Activated CD4-positive, alpha-beta T cell treated with anti-CD3 and anti-CD28 coated beads for 36 hours (primary cell): Measurements from ENCODE around the gene NMRAL1. TPM values are rescaled to one million over a fixed set of nuclear protein-coding genes. Genes with fewer than 3 reads are reported as not detected.

Experiments
- ATAC-seq: fragments of 200-7000 bp; cut with Tn5 transposase; one replicate; pipeline ENCODE4 v1.10.0; 2021; ENCODE audit warnings: mild to moderate bottlenecking, moderate library complexity
- CTCF ChIA-PET: fragments of 350-600 bp; sonication (Branson Sonifier 250); formaldehyde crosslinking; loops from one replicate; lab custom pipeline; 2021; ENCODE audit warnings: antibody characterized with exemption; lab: Charles Lee
- POLR2A ChIA-PET: fragments of 350-600 bp; sonication (Branson Sonifier 250); formaldehyde crosslinking; loops from one replicate; lab custom pipeline; 2021; ENCODE audit warnings: antibody characterized with exemption, inconsistent platforms; lab: Charles Lee
- DNase-seq: peaks from one replicate; pipeline ENCODE4 v3.0.0-alpha.2; 2020
- H3K27ac Mint-ChIP-seq: one replicate; pipeline ENCODE4 v1.8.0; 2021; ENCODE audit warnings: mixed read lengths
- H3K27me3 Mint-ChIP-seq: one replicate; pipeline ENCODE4 v1.8.0; 2021; ENCODE audit warnings: mixed read lengths
- H3K36me3 Mint-ChIP-seq: one replicate; pipeline ENCODE4 v1.8.0; 2021; ENCODE audit warnings: low read depth, mixed read lengths
- H3K4me1 Mint-ChIP-seq: one replicate; pipeline ENCODE4 v1.8.0; 2021; ENCODE audit warnings: mixed read lengths
- H3K4me3 Mint-ChIP-seq: one replicate; pipeline ENCODE4 v1.8.0; 2021; ENCODE audit warnings: mild to moderate bottlenecking, moderate library complexity, mixed read lengths
- H3K9me3 Mint-ChIP-seq: one replicate; pipeline ENCODE4 v1.8.0; 2021; ENCODE audit warnings: low read depth, mixed read lengths
- intact Hi-C, 2 experiments: fragments of 100-400 bp; cut with DNase I in 1 of 2; cut with micrococcal nuclease in 1 of 2; formaldehyde crosslinking; loops; one replicate each; pipeline versions ENCODE4 v1.14.2 to v1.15.1; 2022 to 2024; cut with DNase I, micrococcal nuclease
- total RNA-seq, 2 experiments: library from RNA; stranded (reverse); gene quantifications; one replicate each; pipeline ENCODE4 v1.2.3, GENCODE V29; 2021

The NMRAL1 gene
- 10 to 100 TPM; 27.1 to 29.5 TPM for total RNA-seq

GRCh38 chr16:4474192-4474961, at the start of gene NMRAL1:
TSS of gene NMRAL1 (minus strand) at chr16:4474625. CDS start at chr16:4474132, 493 bp downstream.
- H3K36me3 Mint-ChIP-seq, result peaks cover 11% of the 10 kb centered on the region
- H3K27ac Mint-ChIP-seq, result peak within 1 kb of the TSS; percentile 88
- ATAC-seq, result peak; percentile 60
- peak within 1 kb of the TSS; percentile 88 for H3K4me3 Mint-ChIP-seq
- POLR2A ChIA-PET, result interaction anchor here (0.7 to 1.6 kb wide), 2 partner anchors 31 to 390 kb away, joined by 3 read pairs; no protein-coding TSS in a partner anchor
- DNase-seq, result peak; percentile 93
- no peaks in the 10 kb centered on the region for H3K27me3 Mint-ChIP-seq
- H3K9me3 Mint-ChIP-seq, result no peaks in the 10 kb centered on the region
- H3K4me1 Mint-ChIP-seq, result peaks cover 40% of the 10 kb centered on the region
- intact Hi-C loops, result loop anchor here in 1 of 2 experiments (1.0 kb wide), 1 partner anchor 484 kb away; the partner anchor contains the start of gene SEC14L5
- CTCF ChIA-PET, result interaction anchor here (0.6 to 1.3 kb wide), 6 partner anchors 12 to 173 kb away, joined by 3 to 6 read pairs (median 4); no protein-coding TSS in a partner anchor

- Mint-ChIP-seq H3K4me3 (no peak overlapping the region), H3K4me1 (peaks cover 16% of the 10 kb centered on the region), H3K9me3 (no peaks in the 10 kb centered on the region), H3K27me3 (no peaks in the 10 kb centered on the region), H3K36me3 (peaks cover 3% of the 10 kb centered on the region), H3K27ac (no peak overlapping the region)
- no peak for DNase-seq
- no peak for ATAC-seq
- ChIA-PET CTCF (interaction anchor here (2.6 kb wide), 1 partner anchor 25 kb away, joined by 12 read pairs; no protein-coding TSS in a partner anchor), POLR2A (no interaction called here)
- intact Hi-C loops, result no loop called here
Observed at GRCh38 chr16:4523686-4524085, 49.3 kb upstream of the NMRAL1 start.

GRCh38 chr16:4522051-4522581, 47.7 kb upstream of the NMRAL1 start:
- no peaks in the 10 kb centered on the region for H3K27me3 Mint-ChIP-seq
- peaks cover 3% of the 10 kb centered on the region for H3K36me3 Mint-ChIP-seq
- H3K27ac Mint-ChIP-seq, result no peak overlapping the region
- intact Hi-C loops, result no loop called here
- no peaks in the 10 kb centered on the region for H3K9me3 Mint-ChIP-seq
- DNase-seq (no peak), ATAC-seq (no peak)
- H3K4me3 Mint-ChIP-seq, result no peak overlapping the region
- peaks cover 13% of the 10 kb centered on the region for H3K4me1 Mint-ChIP-seq
- POLR2A ChIA-PET, result no interaction called here
- CTCF ChIA-PET, result interaction anchor here (1.3 to 2.6 kb wide), 2 partner anchors 15 to 26 kb away, joined by 4 to 12 read pairs; no protein-coding TSS in a partner anchor

- ATAC-seq (no peak), DNase-seq (no peak)
- intact Hi-C loops, result no loop called here
- no peaks in the 10 kb centered on the region for H3K9me3 Mint-ChIP-seq
- peak overlapping the region; percentile 19 for H3K27ac Mint-ChIP-seq
- no peak overlapping the region for H3K4me3 Mint-ChIP-seq
- CTCF ChIA-PET, result interaction anchor here (1.2 kb wide), 1 partner anchor 28 kb away, joined by 3 read pairs; no protein-coding TSS in a partner anchor
- no peaks in the 10 kb centered on the region for H3K27me3 Mint-ChIP-seq
- H3K4me1 Mint-ChIP-seq, result peaks cover 13% of the 10 kb centered on the region
- H3K36me3 Mint-ChIP-seq, result no peaks in the 10 kb centered on the region
- POLR2A ChIA-PET, result no interaction called here
Observed at GRCh38 chr16:4520913-4521312, 46.5 kb upstream of the NMRAL1 start.

GRCh38 chr16:4519274-4520058, 45.0 kb upstream of the NMRAL1 start:
- ATAC-seq, result no peak
- H3K4me3 Mint-ChIP-seq, result no peak overlapping the region
- ChIA-PET CTCF (interaction anchor here (0.7 to 2.6 kb wide), 4 partner anchors 10 to 38 kb away, joined by 3 to 8 read pairs (median 4); no protein-coding TSS in a partner anchor), POLR2A (interaction anchor here (0.9 kb wide), 1 partner anchor 19 kb away, joined by 3 read pairs; no protein-coding TSS in a partner anchor)
- DNase-seq, result no peak
- peaks cover 26% of the 10 kb centered on the region for H3K4me1 Mint-ChIP-seq
- H3K36me3 Mint-ChIP-seq, result no peaks in the 10 kb centered on the region
- no peak overlapping the region for H3K27ac Mint-ChIP-seq
- H3K27me3 Mint-ChIP-seq, result no peaks in the 10 kb centered on the region
- intact Hi-C loops, result no loop called here
- no peaks in the 10 kb centered on the region for H3K9me3 Mint-ChIP-seq

- Mint-ChIP-seq H3K9me3 (no peaks in the 10 kb centered on the region), H3K27me3 (no peaks in the 10 kb centered on the region), H3K4me1 (peaks cover 39% of the 10 kb centered on the region), H3K4me3 (no peak overlapping the region), H3K27ac (peak overlapping the region; percentile 47), H3K36me3 (peaks cover 3% of the 10 kb centered on the region)
- ChIA-PET POLR2A (no interaction called here), CTCF (interaction anchor here (0.6 to 2.6 kb wide), 6 partner anchors 11 to 147 kb away, joined by 3 to 8 read pairs (median 4); no protein-coding TSS in a partner anchor)
- peak; percentile 38 for DNase-seq
- no peak for ATAC-seq
- intact Hi-C loops, result loop anchor here in 1 of 2 experiments (1.0 to 2.0 kb wide), 2 partner anchors 30 to 67 kb away; no protein-coding TSS in a partner anchor
Observed at GRCh38 chr16:4517812-4518680, 43.6 kb upstream of the NMRAL1 start.

- Mint-ChIP-seq H3K4me1 (peaks cover 43% of the 10 kb centered on the region), H3K27ac (peak overlapping the region; percentile 68), H3K4me3 (peak overlapping the region; percentile 15), H3K27me3 (no peaks in the 10 kb centered on the region), H3K9me3 (no peaks in the 10 kb centered on the region), H3K36me3 (peaks cover 16% of the 10 kb centered on the region)
- intact Hi-C loops, result loop anchor here in 1 of 2 experiments (2.0 kb wide), 1 partner anchor 69 kb away; no protein-coding TSS in a partner anchor
- ChIA-PET POLR2A (no interaction called here), CTCF (interaction anchor here (0.6 to 3.5 kb wide), 6 partner anchors 10 to 113 kb away, joined by 3 to 19 read pairs (median 7); no protein-coding TSS in a partner anchor)
- ATAC-seq (peak; percentile 42), DNase-seq (no peak)
Observed at GRCh38 chr16:4515611-4516233, 41.3 kb upstream of the NMRAL1 start.

GRCh38 chr16:4514606-4515005, 40.2 kb upstream of the NMRAL1 start:
- H3K4me3 Mint-ChIP-seq, result no peak overlapping the region

GRCh38 chr16:4513881-4514280, 39.5 kb upstream of the NMRAL1 start:
- CTCF ChIA-PET, result interaction anchor here (0.6 to 3.5 kb wide), 4 partner anchors 8 to 243 kb away, joined by 3 to 19 read pairs (median 10); no protein-coding TSS in a partner anchor
- Mint-ChIP-seq H3K4me1 (peaks cover 43% of the 10 kb centered on the region), H3K27me3 (no peaks in the 10 kb centered on the region), H3K4me3 (no peak overlapping the region), H3K36me3 (peaks cover 31% of the 10 kb centered on the region), H3K27ac (peak overlapping the region; percentile 37), H3K9me3 (no peaks in the 10 kb centered on the region)
- POLR2A ChIA-PET, result no interaction called here
- no peak for DNase-seq
- ATAC-seq, result no peak
- intact Hi-C loops, result no loop called here

More at GRCh38 chr16:4514606-4515005, 40.2 kb upstream of the NMRAL1 start:
- Mint-ChIP-seq H3K27me3 (no peaks in the 10 kb centered on the region), H3K36me3 (peaks cover 25% of the 10 kb centered on the region), H3K27ac (peak overlapping the region; percentile 68), H3K4me1 (peaks cover 43% of the 10 kb centered on the region), H3K9me3 (no peaks in the 10 kb centered on the region)
- DNase-seq, result no peak
- ATAC-seq, result no peak
- ChIA-PET CTCF (interaction anchor here (0.9 to 3.5 kb wide), 6 partner anchors 9 to 109 kb away, joined by 3 to 19 read pairs (median 7); no protein-coding TSS in a partner anchor), POLR2A (interaction anchor here (0.7 kb wide), 1 partner anchor 429 kb away, joined by 3 read pairs; no protein-coding TSS in a partner anchor)
- intact Hi-C loops, result no loop called here
